Esophagus (tissue), 2 donors: ENCODE measurements around the gene ZNF787. TPM values are rescaled to one million over a fixed set of nuclear protein-coding genes. Genes with fewer than 3 reads are reported as not detected.
"Not testable (repeated sequence)": the region's sequence is repeated elsewhere in the genome, so short reads cannot be mapped to it uniquely, and the experiment has no call there.

Experiments
- H3K27ac ChIP-seq, 2 donors: one replicate each; pipeline ENCODE4 v1.5.1; 2013; ENCODE audit warnings: low read depth in 2 of 2, mild to moderate bottlenecking in 2 of 2, inconsistent platforms in 1 of 2, low read length in 1 of 2, moderate library complexity in 1 of 2
- H3K27me3 ChIP-seq, 2 donors: one replicate each; pipeline ENCODE4 v1.6.1; 2013; ENCODE audit warnings: low read length in 2 of 2, control low read depth in 1 of 2, mild to moderate bottlenecking in 1 of 2; ENCODE audit not compliant: insufficient read depth in 2 of 2, control insufficient read depth in 1 of 2
- H3K36me3 ChIP-seq, 2 donors: one replicate each; pipeline ENCODE4 v1.6.1; 2013; ENCODE audit warnings: low read length in 1 of 2; ENCODE audit not compliant: control insufficient read depth in 2 of 2, insufficient read depth in 2 of 2
- H3K4me1 ChIP-seq, 2 donors: one replicate each; pipeline ENCODE4 v1.6.1; 2013; ENCODE audit warnings: low read length in 1 of 2; ENCODE audit not compliant: control insufficient read depth in 2 of 2, insufficient read depth in 2 of 2
- H3K4me3 ChIP-seq, 2 donors: one replicate each; pipeline ENCODE4 v1.5.1; 2013; ENCODE audit warnings: low read length in 2 of 2, mild to moderate bottlenecking in 2 of 2, low read depth in 1 of 2, moderate library complexity in 1 of 2
- H3K9me3 ChIP-seq, 2 donors: one replicate each; pipeline ENCODE4 v1.6.1; 2013; ENCODE audit warnings: mild to moderate bottlenecking in 2 of 2, low read depth in 1 of 2, low read length in 1 of 2, moderate library complexity in 1 of 2; ENCODE audit not compliant: control insufficient read depth in 2 of 2, insufficient read depth in 1 of 2
- WGBS, 2 donors: extraction: QIAGEN DNeasy Blood & Tissue Kit; methylation state at CpG; one replicate each; pipeline ENCODE4 v1.1.7; 2013; 5-methylcytosine and 5-hydroxymethylcytosine counted together
- polyA plus RNA-seq, 2 donors: library from polyadenylated mRNA; stranded (reverse); fragments of 200-250 nt; gene quantifications; one replicate each; pipeline ENCODE4 v1.2.3, GENCODE V29; 2013
- donor health status: healthy with polysubstance abuse.
- donor health status: Bipolar disorder and iron deficiency.

Gene ZNF787
- polyA plus RNA-seq, 2 donors = 17.0 to 19.0 TPM

- peaks cover 0 to 37% of the 10 kb centered on the region in 2 donors for H3K36me3 ChIP-seq
- H3K9me3 ChIP-seq = peaks cover 0 to 3% of the 10 kb centered on the region in 2 donors
- H3K4me1 ChIP-seq = peaks cover 0 to 7% of the 10 kb centered on the region in 2 donors
- 65 to 69% methylated on average over 11 of the region's 11 CpGs for WGBS, 2 donors
- H3K4me3 ChIP-seq = no peak overlapping the region
- H3K27me3 ChIP-seq = no peaks in the 10 kb centered on the region
- no peak overlapping the region for H3K27ac ChIP-seq
These were observed 35.7 kb upstream of the ZNF787 start for GRCh38 chr19:56156768-56157167.

- peaks cover 0 to 27% of the 10 kb centered on the region in 2 donors for H3K36me3 ChIP-seq
- H3K9me3 ChIP-seq = peaks cover 0 to 3% of the 10 kb centered on the region in 2 donors
- no peak overlapping the region for H3K4me3 ChIP-seq
- H3K27ac ChIP-seq = no peak overlapping the region
- H3K4me1 ChIP-seq = peaks cover 0 to 7% of the 10 kb centered on the region in 2 donors
- no peaks in the 10 kb centered on the region for H3K27me3 ChIP-seq
- WGBS, 2 donors = 70 to 71% methylated on average over 17 of the region's 17 CpGs
These were observed 34.1 kb upstream of the ZNF787 start for GRCh38 chr19:56155124-56155687.

- H3K4me3 ChIP-seq = no peak overlapping the region
- H3K36me3 ChIP-seq = peaks cover 0 to 21% of the 10 kb centered on the region in 2 donors
- peaks cover 0 to 7% of the 10 kb centered on the region in 2 donors for H3K4me1 ChIP-seq
- 52 to 63% methylated on average over 6 of the region's 6 CpGs for WGBS, 2 donors
- H3K9me3 ChIP-seq = no peaks in the 10 kb centered on the region
- H3K27ac ChIP-seq = no peak overlapping the region
- H3K27me3 ChIP-seq = no peaks in the 10 kb centered on the region
These were observed 32.4 kb upstream of the ZNF787 start for GRCh38 chr19:56153507-56153906.

- Histone ChIP-seq H3K9me3 (no peaks in the 10 kb centered on the region), H3K4me1 (peaks cover 0 to 7% of the 10 kb centered on the region in 2 donors), H3K27ac (no peak overlapping the region), H3K36me3 (peaks cover 0 to 25% of the 10 kb centered on the region in 2 donors), H3K27me3 (no peaks in the 10 kb centered on the region), H3K4me3 (no peak overlapping the region)
- WGBS, 2 donors = 79 to 85% methylated on average over 2 of the region's 2 CpGs
These were observed 31.5 kb upstream of the ZNF787 start for GRCh38 chr19:56152644-56153043.

- no peak overlapping the region for H3K4me3 ChIP-seq
- WGBS, 2 donors = 89 to 92% methylated on average over 11 of the region's 11 CpGs
- no peaks in the 10 kb centered on the region for H3K27me3 ChIP-seq
- peaks cover 0 to 3% of the 10 kb centered on the region in 2 donors for H3K4me1 ChIP-seq
- H3K9me3 ChIP-seq = no peaks in the 10 kb centered on the region
- no peak overlapping the region for H3K27ac ChIP-seq
- peaks cover 0 to 30% of the 10 kb centered on the region in 2 donors for H3K36me3 ChIP-seq
These were observed 29.3 kb upstream of the ZNF787 start for GRCh38 chr19:56150358-56150757.

- WGBS, 2 donors = 96% methylated on average over 5 of the region's 5 CpGs
- no peak overlapping the region for H3K4me3 ChIP-seq
- H3K9me3 ChIP-seq = no peaks in the 10 kb centered on the region
- H3K27me3 ChIP-seq = no peaks in the 10 kb centered on the region
- H3K27ac ChIP-seq = no peak overlapping the region
- peaks cover 0 to 26% of the 10 kb centered on the region in 2 donors for H3K36me3 ChIP-seq
- H3K4me1 ChIP-seq = peaks cover 0 to 3% of the 10 kb centered on the region in 2 donors
These were observed 28.6 kb upstream of the ZNF787 start for GRCh38 chr19:56149656-56150038.

GRCh38 chr19:56148955-56149655 is 28.0 kb upstream of the ZNF787 start:
- not testable (repeated sequence) for H3K27me3 ChIP-seq, H3K27ac ChIP-seq, H3K4me3 ChIP-seq, H3K4me1 ChIP-seq, H3K9me3 ChIP-seq
- WGBS, 2 donors = 94 to 95% methylated on average over 12 of the region's 12 CpGs
- peaks cover 0 to 25% of the 10 kb centered on the region in 2 donors for H3K36me3 ChIP-seq

- Histone ChIP-seq H3K4me1 (peaks cover 0 to 3% of the 10 kb centered on the region in 2 donors), H3K36me3 (peaks cover 0 to 25% of the 10 kb centered on the region in 2 donors), H3K4me3 (no peak overlapping the region), H3K27me3 (no peaks in the 10 kb centered on the region), H3K9me3 (no peaks in the 10 kb centered on the region), H3K27ac (no peak overlapping the region)
- WGBS, 2 donors = 94 to 96% methylated on average over 15 of the region's 15 CpGs
These were observed 27.0 kb upstream of the ZNF787 start for GRCh38 chr19:56148096-56148495.

GRCh38 chr19:56147307-56147706 is 26.2 kb upstream of the ZNF787 start:
- 85 to 96% methylated on average over 22 of the region's 22 CpGs for WGBS, 2 donors
- peaks cover 4 to 6% of the 10 kb centered on the region in 2 donors for H3K4me1 ChIP-seq

GRCh38 chr19:56146904-56147303 is 25.8 kb upstream of the ZNF787 start:
- peaks cover 4 to 6% of the 10 kb centered on the region in 2 donors for H3K4me1 ChIP-seq
- no peak overlapping the region for H3K4me3 ChIP-seq
- peaks cover 0 to 25% of the 10 kb centered on the region in 2 donors for H3K36me3 ChIP-seq
- H3K27ac ChIP-seq = no peak overlapping the region
- WGBS, 2 donors = 94 to 95% methylated on average over 31 of the region's 31 CpGs
- H3K9me3 ChIP-seq = no peaks in the 10 kb centered on the region
- H3K27me3 ChIP-seq = no peaks in the 10 kb centered on the region

More at GRCh38 chr19:56147307-56147706, 26.2 kb upstream of the ZNF787 start:
- Histone ChIP-seq H3K4me3 (no peak overlapping the region), H3K36me3 (peaks cover 0 to 25% of the 10 kb centered on the region in 2 donors), H3K27ac (no peak overlapping the region), H3K9me3 (no peaks in the 10 kb centered on the region), H3K27me3 (no peaks in the 10 kb centered on the region)
